HEK293T (cell line): ENCODE data around the gene MINDY4.

Source experiments
- CTCF ChIA-PET: fragments of 350-600 bp; formaldehyde crosslinking; extraction: SDS; loops from one replicate; lab custom pipeline; 2021; ENCODE audit warnings: antibody characterized with exemption, inconsistent platforms; lab: Yijun Ruan, JAX
- POLR2A ChIA-PET: fragments of 350-600 bp; formaldehyde crosslinking; extraction: SDS; loops from one replicate; lab custom pipeline; 2020; ENCODE audit warnings: antibody characterized with exemption, inconsistent platforms; lab: Yijun Ruan, JAX
- DNase-seq: peaks from one replicate; pipeline ENCODE4 v3.0.0; 2012; ENCODE audit warnings: mixed read lengths; ENCODE audit errors: extremely low spot score
- ARNT ChIP-seq: fragments of 450-650 bp; IDR thresholded peaks from 2 replicates; pipeline ENCODE4 v1.6.1; 2017; ENCODE audit warnings: mild to moderate bottlenecking
- BHLHE40 ChIP-seq: fragments of 450-650 bp; IDR thresholded peaks from 2 replicates; pipeline ENCODE4 v1.6.1; 2016; ENCODE audit warnings: mild to moderate bottlenecking, moderate library complexity, borderline replicate concordance
- CTBP1 ChIP-seq: fragments of 450-650 bp; IDR thresholded peaks from 2 replicates; pipeline ENCODE4 v1.6.1; 2016; ENCODE audit warnings: borderline replicate concordance
- ELF4 ChIP-seq: fragments of 450-650 bp; IDR thresholded peaks from 2 replicates; pipeline ENCODE4 v1.6.1; 2017; ENCODE audit warnings: antibody characterized with exemption
- FOXA1 ChIP-seq: fragments of 450-650 bp; IDR thresholded peaks from 2 replicates; pipeline ENCODE4 v1.6.1; 2016; ENCODE audit warnings: mild to moderate bottlenecking
- FOXK2 ChIP-seq: fragments of 450-650 bp; IDR thresholded peaks from 2 replicates; pipeline ENCODE4 v1.6.1; 2016; ENCODE audit warnings: mild to moderate bottlenecking
- FOXM1 ChIP-seq: fragments of 450-650 bp; IDR thresholded peaks from 2 replicates; pipeline ENCODE4 v1.6.1; 2017; ENCODE audit warnings: mild to moderate bottlenecking, borderline replicate concordance
- HDGF ChIP-seq: fragments of 450-650 bp; IDR thresholded peaks from 2 replicates; pipeline ENCODE4 v1.6.1; 2017; ENCODE audit warnings: antibody characterized with exemption, borderline replicate concordance
- L3MBTL2 ChIP-seq: fragments of 450-650 bp; conservative IDR thresholded peaks from 2 replicates; pipeline ENCODE4 v1.6.1; 2016; ENCODE audit warnings: mild to moderate bottlenecking
- LEF1 ChIP-seq: fragments of 450-650 bp; IDR thresholded peaks from 2 replicates; pipeline ENCODE4 v1.6.1; 2017; ENCODE audit warnings: mild to moderate bottlenecking, borderline replicate concordance
- NFRKB ChIP-seq: fragments of 450-650 bp; IDR thresholded peaks from 2 replicates; pipeline ENCODE4 v1.6.1; 2016; ENCODE audit warnings: mild to moderate bottlenecking, moderate library complexity
- PKNOX1 ChIP-seq: fragments of 450-650 bp; IDR thresholded peaks from 2 replicates; pipeline ENCODE4 v1.6.1; 2016
- SP1 ChIP-seq: fragments of 450-650 bp; IDR thresholded peaks from 2 replicates; pipeline ENCODE4 v1.6.1; 2017
- SUZ12 ChIP-seq: fragments of 450-650 bp; IDR thresholded peaks from 2 replicates; pipeline ENCODE4 v1.6.1; 2016; ENCODE audit warnings: mild to moderate bottlenecking
- TARDBP ChIP-seq: fragments of 450-650 bp; IDR thresholded peaks from 2 replicates; pipeline ENCODE4 v1.6.1; 2016
- ZNF384 ChIP-seq: fragments of 450-650 bp; IDR thresholded peaks from 2 replicates; pipeline ENCODE4 v1.6.1; 2016

The MINDY4 gene

GRCh38 chr7:30903146-30903545 lies 131.9 kb downstream of the MINDY4 start:
- POLR2A ChIA-PET, result no interaction called here
- DNase-seq, result no peak
- CTCF ChIA-PET, result no interaction called here
- TF ChIP-seq L3MBTL2 (no peak), FOXA1 (no peak), BHLHE40 (no peak), CTBP1 (no peak), TARDBP (no peak), PKNOX1 (no peak), FOXK2 (no peak), ELF4 (no peak), ARNT (no peak), HDGF (no peak), LEF1 (no peak), SP1 (no peak), NFRKB (no peak), ZNF384 (no peak), FOXM1 (no peak), SUZ12 (no peak)

GRCh38 chr7:30904561-30904960 lies 133.3 kb downstream of the MINDY4 start:
- TF ChIP-seq CTBP1 (no peak), NFRKB (no peak), ELF4 (no peak), SUZ12 (no peak), FOXK2 (no peak), ZNF384 (no peak), TARDBP (no peak), LEF1 (no peak), FOXA1 (no peak), FOXM1 (no peak), BHLHE40 (no peak), ARNT (no peak), SP1 (no peak), L3MBTL2 (no peak), HDGF (no peak)
- ChIA-PET POLR2A (no interaction called here), CTCF (no interaction called here)
- no peak for DNase-seq

- POLR2A ChIA-PET, result no interaction called here
- TF ChIP-seq TARDBP (no peak), BHLHE40 (no peak), L3MBTL2 (no peak), ELF4 (no peak), PKNOX1 (no peak), NFRKB (no peak), ZNF384 (no peak), SUZ12 (no peak), CTBP1 (no peak), SP1 (no peak)
- no peak for DNase-seq
- CTCF ChIA-PET, result no interaction called here
These were observed 134.1 kb downstream of the MINDY4 start for GRCh38 chr7:30905078-30906012.

GRCh38 chr7:30906014-30906413 lies 134.8 kb downstream of the MINDY4 start:
- CTCF ChIA-PET, result no interaction called here
- TF ChIP-seq NFRKB (no peak), FOXA1 (no peak), CTBP1 (no peak), PKNOX1 (no peak), ZNF384 (no peak), FOXK2 (no peak), TARDBP (no peak), FOXM1 (no peak), L3MBTL2 (no peak), BHLHE40 (no peak), SUZ12 (no peak), SP1 (no peak), ARNT (no peak), ELF4 (no peak)
- DNase-seq, result no peak
- POLR2A ChIA-PET, result no interaction called here

GRCh38 chr7:30906515-30907240 lies 135.5 kb downstream of the MINDY4 start:
- TF ChIP-seq FOXK2 (no peak), ELF4 (no peak), TARDBP (no peak), NFRKB (no peak), L3MBTL2 (no peak), ARNT (no peak), LEF1 (no peak), FOXM1 (no peak), ZNF384 (no peak), BHLHE40 (no peak), HDGF (no peak)
- POLR2A ChIA-PET, result no interaction called here
- CTCF ChIA-PET, result no interaction called here
- DNase-seq, result no peak
